Heart right ventricle (tissue), 16 donors: Measurements from ENCODE around the gene EBF3. TPM values are rescaled to one million over a fixed set of nuclear protein-coding genes. Genes with fewer than 3 reads are reported as not detected.

Source experiments
- ATAC-seq, 8 donors: fragments of 200-7000 bp; cut with Tn5 transposase; one replicate each; pipeline ENCODE4 v1.9.1; 2020; ENCODE audit warnings: mild to moderate bottlenecking in 8 of 8, moderate library complexity in 8 of 8, moderate number of reproducible peaks in 1 of 8
- DNase-seq, 2 donors: peaks; one replicate each; pipeline ENCODE4 v3.0.0-alpha.2; 2020
- H3K27ac ChIP-seq, 10 donors: fragments of 200-600 bp; sonication (generic) in 2 of 10; one replicate each; pipeline versions ENCODE4 v1.5.0 to v1.8.0; 2020 to 2022; ENCODE audit warnings: mild to moderate bottlenecking in 3 of 10
- H3K27me3 ChIP-seq, 7 donors: fragments of 200-600 bp; one replicate each; pipeline ENCODE4 v1.8.0; 2021 to 2022; ENCODE audit warnings: mild to moderate bottlenecking in 2 of 7
- H3K36me3 ChIP-seq, 9 donors: fragments of 200-600 bp; sonication (generic) in 1 of 9; one replicate each; pipeline versions ENCODE4 v1.5.0 to v1.8.0; 2020 to 2022; ENCODE audit warnings: mild to moderate bottlenecking in 2 of 9
- H3K4me1 ChIP-seq, 9 donors: fragments of 200-600 bp; sonication (generic) in 1 of 9; one replicate each; pipeline versions ENCODE4 v1.5.0 to v1.8.0; 2020 to 2022; ENCODE audit warnings: mild to moderate bottlenecking in 4 of 9
- H3K4me3 ChIP-seq, 10 donors: fragments of 200-600 bp; sonication (generic) in 2 of 10; one replicate each; pipeline versions ENCODE4 v1.5.0 to v1.8.0; 2020 to 2022; ENCODE audit warnings: mild to moderate bottlenecking in 7 of 10, moderate library complexity in 2 of 10
- H3K9me3 ChIP-seq, 11 donors: fragments of 200-600 bp in 10 of 11; sonication (generic) in 2 of 11; one replicate each; pipeline versions ENCODE4 v1.5.0 to v1.8.0; 2013 to 2022; ENCODE audit warnings: mild to moderate bottlenecking in 2 of 11, control low read depth in 1 of 11, moderate library complexity in 1 of 11
- CTCF ChIP-seq, 9 donors: fragments of 200-600 bp; sonication (generic) in 2 of 9; IDR thresholded peaks; one replicate each; pipeline versions ENCODE4 v1.5.0 to v1.8.0; 2021 to 2022; ENCODE audit warnings: antibody characterized with exemption in 9 of 9, mild to moderate bottlenecking in 5 of 9, moderate library complexity in 1 of 9
- WGBS, 2 donors: extraction: QIAGEN DNeasy Blood & Tissue Kit; methylation state at CpG; one replicate each; pipeline ENCODE4 v1.1.7; 2013; ENCODE audit warnings: inconsistent platforms in 1 of 2; 5-methylcytosine and 5-hydroxymethylcytosine counted together
- intact Hi-C, 10 donors: fragments of 100-400 bp; cut with DNase I; formaldehyde crosslinking; loops; one replicate each; pipeline versions ENCODE4 v1.11.1 to v1.14.2; 2022
- long read RNA-seq, 3 donors: library from polyadenylated mRNA; unstranded; transcript quantifications; one replicate each; pipeline ENCODE4 v2.0.0, GENCODE V29; 2020 to 2021
- polyA plus RNA-seq, 2 donors: library from polyadenylated mRNA; stranded (reverse); fragments of 200-250 nt; gene quantifications; one replicate each; pipeline ENCODE4 v1.2.3, GENCODE V29; 2013
- total RNA-seq, 10 donors: library from RNA; stranded (reverse); fragmentation: NEBNext Ultra II Directional in 3 of 10; extraction: Animal tissue kit (Norgen Biotek cat#: 25700) in 3 of 10; gene quantifications; one replicate each; pipeline versions ENCODE4 v1.2.1 to v1.2.4, GENCODE V29; 2021 to 2023
- donor health status: Arrhythmogenic right ventricular cardiomyopathy.
- donor health status: ischemic (EF 13 %, LVEDD 7.1; RV severe dilation, severe dysfunction).
- donor health status: healthy with polysubstance abuse.
- donor health status: DM: no; HTN: yes; CAD: no.
- donor health status: DM: no; HTN: no; CAD: no.
- donor health status: ischemic (EF 25% LVEDD 6.9; RV normal size, moderate dysfunction).
- donor health status: ischemic (EF 25% LVEDD 5.7; RV mildly dilated, moderate dysfunction).
- donor health status: healthy.
- donor health status: DM: yes; HTN: yes; CAD: no.
- donor health status: Ischemic cardiomyopathy.
- donor health status: ischemic (EF 35%, LVEDD 5.7; RV mildly dilated, moderate dysfunction).
- donor health status: nonischemic (EF 11% LVEDD 7.7; RV severe dilation, severe dysfunction).
- donor health status: DM: yes; HTN: yes; CAD: no.
- donor health status: PGD.
- donor health status: ischemic (EF 29% LVEDD 5.4; RV normal size, mild dysfunction).
- donor health status: nonischemic (EF 23%, LVEDD 6.1; RV moderate dilation, normal function).

Gene EBF3
- total RNA-seq (10 to 100 TPM in 1 of 10 donors, 1 to 10 TPM in 9; 4.3 to 12.2 (median 5.6) TPM), polyA plus RNA-seq (10 to 100 TPM in 1 of 2 donors, 1 to 10 TPM in 1; 3.9 to 10.7 TPM)
- long read RNA-seq, donor 1, partial matches to known transcripts, result 1 of 4 reads
- long read RNA-seq, donor 1, other reads (novel, unspliced or antisense), result 3 of 4 reads
- long read RNA-seq, donor 2, partial matches to known transcripts, result 0 of 3 reads
- long read RNA-seq, donor 2, other reads (novel, unspliced or antisense), result 3 of 3 reads
- long read RNA-seq, donor 3, partial matches to known transcripts, result 0 of 4 reads
- long read RNA-seq, donor 3, other reads (novel, unspliced or antisense), result 4 of 4 reads

- intact Hi-C loops, result loop anchor here in 5 of 10 donors (2.0 to 10.0 kb wide), 6 partner anchors 73 to 689 kb away; no protein-coding TSS in a partner anchor
- Histone ChIP-seq H3K9me3 (no peaks in the 10 kb centered on the region), H3K27ac (peak within 1 kb of the TSS; percentile 80 to 94 (median 90)), H3K27me3 (peaks cover 11 to 97% (median 83%) of the 10 kb centered on the region in 7 donors), H3K36me3 (no peaks in the 10 kb centered on the region), H3K4me1 (peaks cover 2 to 24% (median 15%) of the 10 kb centered on the region in 9 donors), H3K4me3 (peak within 1 kb of the TSS; percentile 44 to 91 (median 73))
- DNase-seq (peak; percentile 91), ATAC-seq (peak; percentile 83 to 88 (median 86))
- TF ChIP-seq CTCF (IDR thresholded peaks at IDR 0.05), result peak in 1 of 9 donors; percentile 18
- WGBS, 2 donors, result 1% methylated on average over 131 of the region's 131 CpGs
Observed at GRCh38 chr10:129963641-129964501, at the start of gene EBF3. EBF3 (minus strand) TSS chr10:129964274; CDS start chr10:129963768, 506 bp downstream.

DNA sequence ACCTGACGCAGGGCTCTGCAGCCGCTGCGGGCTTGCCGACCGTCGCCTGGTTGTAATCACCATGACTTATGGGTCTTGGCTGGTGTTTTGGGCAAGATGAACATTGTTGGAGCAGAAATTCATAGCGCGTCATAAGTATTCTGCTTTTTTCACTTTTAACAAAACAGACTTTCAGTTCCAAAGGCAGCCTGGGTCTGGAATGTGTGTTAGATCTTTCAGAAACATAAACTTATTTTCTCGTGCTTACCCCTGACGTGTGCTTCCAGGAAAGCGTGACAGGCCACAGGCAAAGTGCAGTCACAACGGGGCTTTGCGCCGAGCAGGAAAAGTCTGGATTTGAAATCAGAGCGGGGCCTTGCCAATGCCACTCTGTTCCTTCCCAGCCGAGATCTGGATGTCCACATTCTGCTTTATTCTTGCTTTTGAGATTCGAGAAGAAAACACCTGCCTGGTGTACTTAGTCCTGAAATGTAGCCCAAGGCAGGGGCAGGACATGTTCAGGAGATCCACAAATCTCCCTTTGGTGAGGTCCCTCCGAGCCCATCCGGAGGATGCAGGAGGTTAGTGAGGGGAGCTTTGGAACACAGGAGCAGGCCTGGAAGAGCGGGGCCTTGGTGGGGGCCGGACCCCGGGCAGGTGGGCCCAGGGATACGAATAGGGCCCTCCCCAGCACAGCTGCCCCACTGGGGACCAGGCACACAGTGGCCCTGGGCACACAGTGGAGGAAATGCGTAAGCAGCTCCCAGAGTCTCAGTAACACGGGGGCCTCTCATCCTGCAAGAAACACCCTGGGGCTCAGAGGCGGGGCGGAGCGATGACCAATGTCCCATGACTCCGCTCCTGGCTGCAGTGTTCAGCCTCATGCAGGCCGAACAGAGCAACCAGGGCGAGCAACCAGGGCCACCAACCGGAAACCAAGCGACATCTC is 49.5 kb upstream of the EBF3 start:
- H3K9me3 ChIP-seq, result no peaks in the 10 kb centered on the region
- H3K36me3 ChIP-seq, result no peaks in the 10 kb centered on the region
- no peaks in the 10 kb centered on the region for H3K4me1 ChIP-seq
- ATAC-seq (no peak), DNase-seq (no peak)
- no peak overlapping the region for H3K27ac ChIP-seq
- H3K27me3 ChIP-seq, result peaks cover 0 to 41% (median 11%) of the 10 kb centered on the region in 7 donors
- no peak overlapping the region for H3K4me3 ChIP-seq
- intact Hi-C loops, result no loop called here
- 88% methylated on average over 33 of the region's 33 CpGs for WGBS, 2 donors
- no peak for TF ChIP-seq CTCF (IDR thresholded peaks at IDR 0.05)

- Histone ChIP-seq H3K27me3 (peaks cover 0 to 44% (median 14%) of the 10 kb centered on the region in 7 donors), H3K36me3 (no peaks in the 10 kb centered on the region), H3K27ac (no peak overlapping the region), H3K4me3 (no peak overlapping the region), H3K4me1 (no peaks in the 10 kb centered on the region), H3K9me3 (no peaks in the 10 kb centered on the region)
- intact Hi-C loops, result no loop called here
- 60 to 70% methylated on average over 12 of the region's 12 CpGs for WGBS, 2 donors
- ATAC-seq (no peak), DNase-seq (no peak)
- TF ChIP-seq CTCF (IDR thresholded peaks at IDR 0.05), result no peak
Observed at GRCh38 chr10:130012129-130012528, 48.1 kb upstream of the EBF3 start.
